HTERT RPE-1 (cell line): Measurements from ENCODE around the gene FICD.
"Not testable (repeated sequence)": the region's sequence is repeated elsewhere in the genome, so short reads cannot be mapped to it uniquely, and the experiment has no call there.

Experiments used
- in situ Hi-C: fragments of 300-500 bp; cut with MboI; formaldehyde crosslinking; loops from 4 replicates; pipeline ENCODE4 v1.14.3; 2020; ENCODE audit warnings: low sequenced_read_pairs

FICD gene

GRCh38 chr12:108514973-108515814 is at the start of gene FICD:
Gene FICD, plus strand, starts transcription at chr12:108515277. Its CDS starts 1,696 bp downstream, at chr12:108516973.
- in situ Hi-C loops = no loop called here

DNA sequence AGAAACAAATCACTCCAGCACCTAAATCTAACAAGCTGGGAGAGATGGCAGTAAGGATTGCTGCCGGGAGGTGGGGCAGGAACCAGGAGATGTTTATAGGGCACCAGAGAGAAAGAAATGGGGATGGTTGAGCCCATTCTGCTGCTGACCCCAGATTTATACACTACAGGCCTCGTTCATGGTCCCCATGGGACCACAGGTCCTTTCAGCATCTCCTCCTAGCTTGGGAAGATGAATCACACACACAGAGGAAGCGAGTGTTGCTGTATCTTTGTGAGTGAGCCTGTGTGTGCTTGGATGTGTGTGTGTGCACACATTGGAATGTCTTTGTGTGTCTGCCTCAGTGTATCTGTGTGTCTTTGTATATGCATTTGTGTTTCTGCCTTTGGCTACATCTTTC is 49.7 kb upstream of the FICD start:
- in situ Hi-C loops = no loop called here

- in situ Hi-C loops = no loop called here
Measured at GRCh38 chr12:108468196-108468968, 46.7 kb upstream of the FICD start.

- in situ Hi-C loops = no loop called here
Measured at GRCh38 chr12:108473400-108474055, 41.5 kb upstream of the FICD start.

- in situ Hi-C loops = no loop called here
Measured at GRCh38 chr12:108475396-108475795, 39.7 kb upstream of the FICD start.

- in situ Hi-C loops = no loop called here
Measured at GRCh38 chr12:108477055-108477880, 37.8 kb upstream of the FICD start.

- in situ Hi-C loops = no loop called here
Measured at GRCh38 chr12:108477881-108478259, 37.2 kb upstream of the FICD start.

- in situ Hi-C loops = no loop called here
Measured at GRCh38 chr12:108478611-108479206, 36.4 kb upstream of the FICD start.

DNA sequence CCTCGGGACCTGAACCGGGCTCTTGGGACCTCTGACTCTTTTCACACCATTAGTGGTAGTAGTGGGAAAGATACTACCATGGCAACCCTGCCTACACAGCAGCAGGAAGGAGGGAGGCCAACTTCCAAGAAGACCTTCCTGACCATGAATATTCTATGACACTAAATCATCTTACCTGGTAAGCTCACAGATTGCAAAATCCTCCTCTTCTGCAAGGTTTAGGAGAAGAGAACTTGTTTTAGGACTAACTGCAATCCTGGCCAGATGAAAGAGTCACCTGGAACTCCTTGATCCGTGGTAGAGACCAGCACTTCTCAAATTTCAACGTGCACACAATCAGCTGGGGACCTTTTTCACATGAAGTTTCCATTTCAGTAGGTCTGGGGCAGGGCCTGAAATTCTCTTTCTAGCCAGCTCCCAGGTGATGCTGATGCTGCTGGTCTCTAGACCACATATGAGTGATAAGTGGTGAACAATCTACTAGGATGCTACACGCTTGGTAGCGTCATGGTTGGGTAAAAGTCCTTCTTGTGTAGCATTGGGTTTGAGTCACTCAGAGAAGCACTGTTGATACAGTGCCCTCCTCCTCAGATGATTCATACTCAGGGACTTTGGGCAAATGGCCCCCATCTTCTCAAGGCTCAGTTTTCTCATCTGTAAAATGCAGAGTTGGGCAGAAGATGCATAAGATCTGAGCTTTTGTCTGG is 35.6 kb upstream of the FICD start:
- in situ Hi-C loops = no loop called here

DNA sequence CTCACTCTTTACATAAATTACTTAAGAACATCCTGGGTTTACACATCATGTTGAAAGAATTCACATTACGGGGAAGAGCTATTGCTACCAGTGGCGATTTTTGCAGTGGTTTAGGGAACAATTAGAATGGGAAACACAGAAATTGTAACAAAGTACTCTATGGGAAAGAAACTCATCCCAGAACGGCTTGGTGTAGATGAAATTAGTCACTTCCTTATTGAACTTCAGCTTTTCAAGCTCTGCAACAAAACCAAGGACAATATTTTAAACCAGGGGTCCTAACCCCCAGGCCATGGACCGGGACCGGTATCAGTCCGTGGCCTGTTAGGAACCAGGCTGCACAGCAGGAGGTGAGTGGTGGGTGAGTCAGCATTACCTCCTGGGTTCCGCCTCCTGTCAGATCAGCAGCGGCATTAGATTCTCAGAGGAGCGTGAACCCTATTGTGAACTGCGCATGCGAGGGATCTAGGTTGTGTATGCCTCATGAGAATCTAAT is 32.3 kb upstream of the FICD start:
- in situ Hi-C loops = no loop called here

DNA sequence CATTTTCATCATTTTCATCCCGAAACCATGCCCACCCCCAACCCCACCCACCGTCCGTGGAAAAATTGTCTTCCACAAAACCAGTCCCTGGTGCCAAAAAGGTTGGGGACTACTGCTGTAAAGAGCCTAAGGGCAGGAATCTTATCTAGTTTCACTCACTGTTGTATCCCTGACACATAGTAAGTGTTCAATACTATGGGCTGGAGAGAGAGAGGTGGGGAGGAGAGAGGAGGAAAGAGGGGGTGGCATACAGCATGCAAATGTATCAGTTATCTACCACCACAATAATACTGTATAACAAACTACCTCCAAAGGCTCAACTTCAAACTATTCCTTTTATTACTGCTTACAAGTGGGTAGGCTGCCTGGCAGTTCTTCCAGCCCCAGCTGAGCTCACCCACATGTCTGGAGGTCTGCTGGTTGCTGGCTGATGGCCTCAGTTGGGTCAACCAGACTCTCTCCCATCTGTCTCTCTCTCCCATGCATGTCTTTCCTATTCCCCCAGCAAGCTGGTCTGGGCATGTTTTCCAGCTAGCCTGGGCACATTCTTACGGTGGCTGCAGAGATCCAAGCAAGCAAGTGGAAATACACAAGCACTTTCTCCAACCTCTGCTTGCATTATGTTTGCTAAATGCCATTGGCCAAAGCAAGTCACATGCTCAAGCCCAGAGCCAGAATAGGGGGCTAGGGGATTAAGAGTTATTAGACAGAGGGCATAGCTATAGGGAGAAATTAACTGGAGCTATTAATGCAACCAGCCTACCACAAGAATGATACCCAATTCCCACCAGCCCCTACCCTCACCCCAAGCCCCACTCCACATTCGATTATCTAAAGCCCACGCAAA is 31.6 kb upstream of the FICD start:
- in situ Hi-C loops = no loop called here

- in situ Hi-C loops = no loop called here
Measured at GRCh38 chr12:108484431-108484830, 30.6 kb upstream of the FICD start.

DNA sequence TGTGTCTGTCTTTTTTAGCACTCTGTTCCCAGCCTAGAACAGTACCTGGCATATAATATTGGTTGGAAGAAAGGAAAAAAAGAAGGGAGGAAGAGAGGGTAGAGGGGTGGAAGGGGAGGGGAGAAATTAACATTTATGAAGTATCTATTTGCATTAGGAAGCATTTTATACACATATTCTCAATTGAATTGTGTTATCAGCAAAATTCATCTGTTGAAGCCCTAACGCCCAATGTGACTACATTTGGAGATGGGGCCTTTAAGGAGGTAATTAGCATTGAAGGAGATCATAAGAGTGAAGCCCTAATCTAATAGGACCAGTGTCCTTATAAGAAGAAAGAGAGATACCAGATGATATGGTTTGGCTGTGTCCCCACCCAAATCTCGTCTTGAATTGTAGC is 30.2 kb upstream of the FICD start:
- in situ Hi-C loops = no loop called here

DNA sequence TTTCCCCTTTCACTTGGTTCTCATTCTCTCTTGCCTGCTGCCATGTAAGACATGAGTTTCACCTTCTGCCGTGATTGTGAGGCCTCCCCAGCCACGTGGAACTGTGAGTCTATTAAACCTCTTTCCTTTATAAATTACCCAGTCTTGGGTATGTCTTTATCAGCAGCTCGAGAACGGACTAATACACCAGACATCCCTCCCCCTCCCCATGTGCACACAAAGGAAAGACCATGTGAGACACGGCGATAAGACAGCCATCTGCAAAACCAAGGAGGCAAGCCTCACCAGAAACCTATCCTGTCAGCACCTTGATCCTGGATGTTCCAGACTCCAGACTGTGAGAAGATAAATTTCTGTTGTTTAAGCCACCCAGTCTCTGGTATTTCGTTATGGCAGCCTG is 29.7 kb upstream of the FICD start:
- in situ Hi-C loops = not testable (repeated sequence)

DNA sequence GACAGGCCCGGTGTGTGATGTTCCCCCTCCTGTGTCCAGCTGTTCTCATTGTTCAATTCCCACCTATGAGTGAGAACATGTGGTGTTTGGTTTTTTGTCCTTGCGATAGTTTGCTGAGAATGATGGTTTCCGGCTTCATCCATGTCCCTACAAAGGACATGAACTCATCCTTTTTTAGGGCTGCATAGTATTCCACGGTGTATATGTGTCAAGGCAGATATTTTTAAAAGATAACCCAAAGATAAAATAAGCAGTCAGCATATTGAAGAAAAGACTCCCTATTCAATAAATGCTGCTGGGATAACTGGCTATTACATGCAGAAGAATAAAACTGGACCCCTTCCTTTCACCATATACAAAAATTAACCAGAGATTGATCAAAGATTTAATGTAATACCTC is 28.0 kb upstream of the FICD start:
- in situ Hi-C loops = not testable (repeated sequence)

DNA sequence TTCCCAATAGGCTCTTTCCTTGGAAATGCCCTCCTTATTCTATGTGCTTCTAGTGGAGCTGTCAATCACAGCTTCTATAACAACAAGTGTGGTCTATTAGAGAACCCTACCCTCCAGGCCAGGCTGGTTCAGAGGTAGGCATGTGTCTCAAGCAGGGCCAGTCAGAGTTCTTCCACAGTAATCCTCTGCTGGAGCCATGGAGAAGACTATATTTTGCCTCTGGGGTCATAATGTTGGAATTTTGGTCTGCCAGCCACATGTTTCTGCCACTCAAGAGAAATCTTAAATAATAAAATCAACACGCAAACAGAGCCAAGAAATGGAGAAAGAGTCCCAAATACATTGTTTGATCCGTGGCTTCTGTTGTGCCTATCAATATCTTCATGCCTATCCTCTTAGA is 23.8 kb upstream of the FICD start:
- in situ Hi-C loops = no loop called here

- in situ Hi-C loops = no loop called here
Measured at GRCh38 chr12:108495054-108495453, 20.0 kb upstream of the FICD start.

GRCh38 chr12:108495823-108496579 is 19.1 kb upstream of the FICD start:
- in situ Hi-C loops = no loop called here
